Measurements from ENCODE around the gene ZFYVE9. TPM values are rescaled to one million over a fixed set of nuclear protein-coding genes. Genes with fewer than 3 reads are reported as not detected.

The ZFYVE9 gene
- total and polyA plus RNA-seq, 2 of the 4 experiments (the other 2 are of a cell fraction), result 8.3 to 28.7 TPM

- ATAC-seq (ENCODE audit: low read depth) (no peak), DNase-seq (no peak)
- Histone ChIP-seq H2BK15ac (ENCODE audit: low read depth, low read length) (no peak overlapping the region), H3K18ac (ENCODE audit: low read depth, low read length) (no peak overlapping the region), H3K9me3 (ENCODE audit: control insufficient read depth, insufficient read depth, low read length) (no peaks in the 10 kb centered on the region), H2BK5ac (ENCODE audit: low read depth, low read length, poor library complexity, severe bottlenecking) (no peak overlapping the region), H3K27me3 (ENCODE audit: control insufficient read depth, insufficient read depth, low read length) (no peaks in the 10 kb centered on the region), H2BK20ac (ENCODE audit: low read depth, low read length) (no peak overlapping the region), H3K4ac (ENCODE audit: low read depth, low read length) (no peak overlapping the region), H3K56ac (ENCODE audit: extremely low read depth, insufficient read depth, low read length) (no peak overlapping the region), H4K91ac (ENCODE audit: insufficient read depth, low read depth, low read length) (no peak overlapping the region), H2AFZ (replicated peaks; ENCODE audit: low read length, poor library complexity) (no peak overlapping the region), H3K23ac (ENCODE audit: low read depth, low read length) (no peak overlapping the region), H3K36me3 (ENCODE audit: control insufficient read depth, insufficient read depth, low read length) (no peaks in the 10 kb centered on the region), H2AK5ac (ENCODE audit: low read depth, low read length) (no peak overlapping the region), H3K79me1 (ENCODE audit: low read depth in 1 of 2, low read length in 2 of 2) (peaks cover 9 to 11% of the 10 kb centered on the region in 2 experiments; a peak in 3 of 4 replicates), H2BK120ac (ENCODE audit: low read depth, low read length) (no peak overlapping the region), H3K9me1 (ENCODE audit: insufficient read depth, low read length) (no peaks in the 10 kb centered on the region), H3K14ac (replicated peaks; ENCODE audit: low read depth, low read length) (no peak overlapping the region), H3K9ac (ENCODE audit: low read depth, low read length) (no peak overlapping the region), H4K5ac (ENCODE audit: low read depth, low read length) (no peak overlapping the region), H3K27ac (ENCODE audit: insufficient read depth, low read length) (no peak overlapping the region), H4K8ac (ENCODE audit: low read depth in 2 of 2, low read length in 2 of 2) (no peak overlapping the region), H3K4me1 (ENCODE audit: control insufficient read depth, insufficient read depth, low read length) (no peaks in the 10 kb centered on the region), H4K20me1 (ENCODE audit: insufficient read depth, low read length) (no peaks in the 10 kb centered on the region), H2AK9ac (replicated peaks; ENCODE audit: low read depth, low read length, poor library complexity) (no peak overlapping the region), H3K4me3 (ENCODE audit: insufficient read depth, low read depth, low read length) (no peak overlapping the region), H3K4me2 (ENCODE audit: low read depth, low read length) (no peak overlapping the region)
- in situ Hi-C loops (cut with MboI; ENCODE audit: low sequenced_read_pairs) (no loop called here), dilution Hi-C loops (cut with HindIII; ENCODE audit: low sequenced_read_pairs, unreplicated experiment) (no loop called here), intact Hi-C loops (cut with micrococcal nuclease) (no loop called here)
- BruUV-seq (replicated peaks), result no TSS peak
- CTCF ChIA-PET, result no interaction called here
- POLR2A ChIA-PET (ENCODE audit: unreplicated experiment), result no interaction called here
- WGBS, 2 experiments (ENCODE audit: extremely low coverage in 2 of 2, insufficient read length in 1 of 2), result 100% methylated on average over 1 of the region's 3 CpGs; no CpG with 5 or more reads in 1 of the 2 experiments
- no peak for TF ChIP-seq RAD21 (IDR thresholded peaks at IDR 0.05; ENCODE audit: low read length)
- TF ChIP-seq SMC3 (IDR thresholded peaks at IDR 0.05; ENCODE audit: low read depth, low read length), result no peak
- no peak for TF ChIP-seq POLR2A (IDR thresholded peaks at IDR 0.05; ENCODE audit: low read depth, low read length)
- no peak for TF ChIP-seq RCOR1 (IDR thresholded peaks at IDR 0.05; ENCODE audit: insufficient replicate concordance, low read length)
- TF ChIP-seq NFE2L2 (IDR thresholded peaks at IDR 0.05; ENCODE audit: low read depth, low read length), result no peak
Observed at GRCh38 chr1:52210044-52210443, 68.2 kb downstream of the ZFYVE9 start.

Data from IMR-90 (cell line).